AG04449 (cell line): ENCODE results near the gene CENPP.

Source experiments
- CTCF ChIA-PET: fragments of 350-600 bp; formaldehyde crosslinking; extraction: SDS; loops from one replicate; lab custom pipeline; 2021; ENCODE audit warnings: antibody characterized with exemption; lab: Yijun Ruan, JAX
- POLR2A ChIA-PET: fragments of 400-600, 350-600 bp; formaldehyde crosslinking; extraction: SDS; loops from one replicate; lab custom pipeline; 2020; ENCODE audit warnings: antibody characterized with exemption, inconsistent platforms; lab: Yijun Ruan, JAX
- DNase-seq: peaks from one replicate; pipeline ENCODE4 v3.0.0-alpha.2; 2010; ENCODE audit warnings: low read depth, low spot score
- H3K4me3 ChIP-seq: 2 replicates; pipeline ENCODE4 v1.5.1; 2011; ENCODE audit warnings: low read depth, mild to moderate bottlenecking, control low read depth, low read length
- CTCF ChIP-seq: IDR thresholded peaks from one replicate; pipeline ENCODE4 v1.5.1; 2011; ENCODE audit warnings: mild to moderate bottlenecking, moderate library complexity, low read length, control low read depth, inconsistent platforms; ENCODE audit not compliant: insufficient read depth; ENCODE audit errors: missing control alignments

Gene CENPP

GRCh38 chr9:92435263-92435662 lies 109.5 kb downstream of the CENPP start:
- DNase-seq, result no peak
- ChIA-PET CTCF (interaction anchor here (8.2 kb wide), 1 partner anchor 106 kb away, joined by 120 read pairs; the partner anchor contains the start of genes CENPP and NOL8), POLR2A (no interaction called here)
- no peak overlapping the region for H3K4me3 ChIP-seq
- TF ChIP-seq CTCF, result no peak

- CTCF ChIA-PET, result interaction anchor here (0.8 to 8.2 kb wide), 22 partner anchors 10 to 300 kb away, joined by 3 to 120 read pairs (median 5); partner anchors contain the start of genes CENPP and NOL8
- TF ChIP-seq CTCF, result no peak
- DNase-seq, result no peak
- no peak overlapping the region for H3K4me3 ChIP-seq
- POLR2A ChIA-PET, result no interaction called here
Measured at GRCh38 chr9:92438900-92439526, 113.3 kb downstream of the CENPP start.

- no peak overlapping the region for H3K4me3 ChIP-seq
- ChIA-PET CTCF (interaction anchor here (1.0 to 8.2 kb wide), 15 partner anchors 13 to 301 kb away, joined by 3 to 120 read pairs (median 5); partner anchors contain the start of genes CENPP and NOL8), POLR2A (no interaction called here)
- TF ChIP-seq CTCF, result no peak
- DNase-seq, result peak; percentile 26
Measured at GRCh38 chr9:92439921-92440750, 114.4 kb downstream of the CENPP start.

- TF ChIP-seq CTCF, result no peak
- no peak for DNase-seq
- POLR2A ChIA-PET, result no interaction called here
- CTCF ChIA-PET, result interaction anchor here (0.8 to 8.2 kb wide), 10 partner anchors 15 to 301 kb away, joined by 3 to 120 read pairs (median 8); partner anchors contain the start of genes CENPP and NOL8
- H3K4me3 ChIP-seq, result no peak overlapping the region
Measured at GRCh38 chr9:92440751-92441046, 114.9 kb downstream of the CENPP start.

GRCh38 chr9:92444841-92445240 lies 119.1 kb downstream of the CENPP start:
- DNase-seq, result no peak
- no peak overlapping the region for H3K4me3 ChIP-seq
- POLR2A ChIA-PET, result no interaction called here
- TF ChIP-seq CTCF, result no peak
- CTCF ChIA-PET, result interaction anchor here (0.6 to 1.5 kb wide), 5 partner anchors 11 to 189 kb away, joined by 3 to 4 read pairs (median 3); no protein-coding TSS in a partner anchor

GRCh38 chr9:92446536-92446935 lies 120.8 kb downstream of the CENPP start:
- ChIA-PET POLR2A (no interaction called here), CTCF (interaction anchor here (1.0 to 1.6 kb wide), 6 partner anchors 10 to 308 kb away, joined by 3 to 6 read pairs (median 4); no protein-coding TSS in a partner anchor)
- DNase-seq, result no peak

More at GRCh38 chr9:92446536-92446935, 120.8 kb downstream of the CENPP start:
- no peak overlapping the region for H3K4me3 ChIP-seq
- no peak for TF ChIP-seq CTCF
